ENCODE data around the gene BZW1.
"Not testable (repeated sequence)": the region's sequence is repeated elsewhere in the genome, so short reads cannot be mapped to it uniquely, and the experiment has no call there.

BZW1 gene

DNA sequence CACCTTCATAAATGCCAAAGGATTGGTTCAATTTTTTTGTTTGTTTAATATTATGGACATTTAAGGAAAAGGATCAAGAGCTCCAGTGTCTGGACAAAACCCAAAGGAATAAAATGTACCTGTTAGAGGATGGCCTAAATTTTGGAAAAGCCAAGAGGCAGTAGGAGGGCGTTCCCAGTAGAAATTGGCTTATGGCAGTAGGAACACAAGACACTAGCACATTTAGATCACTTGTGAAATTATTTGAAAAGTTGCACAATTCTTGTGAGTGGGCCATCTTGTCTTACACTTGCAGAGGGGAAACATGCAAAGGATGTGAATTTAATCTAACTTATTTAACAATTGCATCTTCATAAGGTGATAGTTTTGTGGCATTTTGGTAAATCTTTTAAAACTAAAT is 3.2 kb downstream of the BZW1 start:
- TF ChIP-seq ZFX (IDR thresholded peaks at IDR 0.05) = no peak
- TF ChIP-seq, protein P1, sequence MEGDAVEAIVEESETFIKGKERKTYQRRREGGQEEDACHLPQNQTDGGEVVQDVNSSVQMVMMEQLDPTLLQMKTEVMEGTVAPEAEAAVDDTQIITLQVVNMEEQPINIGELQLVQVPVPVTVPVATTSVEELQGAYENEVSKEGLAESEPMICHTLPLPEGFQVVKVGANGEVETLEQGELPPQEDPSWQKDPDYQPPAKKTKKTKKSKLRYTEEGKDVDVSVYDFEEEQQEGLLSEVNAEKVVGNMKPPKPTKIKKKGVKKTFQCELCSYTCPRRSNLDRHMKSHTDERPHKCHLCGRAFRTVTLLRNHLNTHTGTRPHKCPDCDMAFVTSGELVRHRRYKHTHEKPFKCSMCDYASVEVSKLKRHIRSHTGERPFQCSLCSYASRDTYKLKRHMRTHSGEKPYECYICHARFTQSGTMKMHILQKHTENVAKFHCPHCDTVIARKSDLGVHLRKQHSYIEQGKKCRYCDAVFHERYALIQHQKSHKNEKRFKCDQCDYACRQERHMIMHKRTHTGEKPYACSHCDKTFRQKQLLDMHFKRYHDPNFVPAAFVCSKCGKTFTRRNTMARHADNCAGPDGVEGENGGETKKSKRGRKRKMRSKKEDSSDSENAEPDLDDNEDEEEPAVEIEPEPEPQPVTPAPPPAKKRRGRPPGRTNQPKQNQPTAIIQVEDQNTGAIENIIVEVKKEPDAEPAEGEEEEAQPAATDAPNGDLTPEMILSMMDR (conservative IDR thresholded peaks at IDR 0.05) = no peak
- H3K27ac ChIP-seq = no peak overlapping the region

DNA sequence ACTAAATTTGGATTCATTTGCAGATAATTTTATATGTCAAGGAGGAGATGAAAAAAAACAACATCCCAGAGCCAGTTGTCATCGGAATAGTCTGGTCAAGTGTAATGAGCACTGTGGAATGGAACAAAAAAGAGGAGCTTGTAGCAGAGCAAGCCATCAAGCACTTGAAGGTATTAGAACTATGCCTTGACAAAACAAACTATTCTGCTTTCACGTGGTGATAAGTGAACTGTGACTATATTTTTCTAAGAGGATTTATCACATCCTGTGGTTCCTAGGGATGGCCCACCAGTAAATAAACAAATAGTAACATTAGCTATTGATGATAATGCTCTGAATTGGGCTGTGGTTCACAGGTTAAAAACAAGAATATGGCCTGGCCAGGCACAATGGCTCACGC is 7.0 kb downstream of the BZW1 start:
- H3K27ac ChIP-seq = not testable (repeated sequence)

DNA sequence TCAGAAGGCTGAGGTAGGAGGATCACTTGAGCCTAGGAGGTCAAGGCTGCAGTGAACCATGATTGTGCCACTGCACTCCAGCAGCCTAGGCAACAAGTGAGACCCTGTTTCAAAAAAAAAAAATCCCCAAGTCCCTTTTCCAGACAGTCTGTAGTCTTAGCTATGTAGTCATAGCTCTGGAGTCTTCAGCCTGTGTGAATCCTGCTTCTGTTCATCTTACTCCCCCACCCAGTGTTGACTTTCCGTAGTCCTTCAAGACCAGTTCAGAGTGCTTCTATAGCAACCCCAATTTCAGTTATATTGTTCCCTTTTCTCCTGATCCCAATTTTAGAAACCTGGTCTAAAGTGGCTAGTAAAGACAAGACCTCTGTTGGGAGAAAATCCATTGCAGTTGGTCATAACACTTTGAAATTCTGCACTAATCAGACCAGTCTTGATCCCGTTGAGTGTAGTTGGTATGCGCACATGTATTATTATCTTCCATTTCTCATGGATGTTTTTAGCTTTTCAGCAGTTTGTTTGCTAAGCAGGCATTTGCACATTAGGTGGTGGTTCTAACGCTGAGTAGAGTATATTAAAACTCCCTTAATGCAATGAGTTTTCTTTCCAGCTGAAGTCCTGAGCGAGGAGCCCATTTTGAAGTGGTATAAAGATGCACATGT is 9.0 kb downstream of the BZW1 start:
- no peak overlapping the region for H3K27ac ChIP-seq
- TF ChIP-seq, protein P1 (conservative IDR thresholded peaks at IDR 0.05) = no peak
- TF ChIP-seq ZFX (IDR thresholded peaks at IDR 0.05) = no peak

DNA sequence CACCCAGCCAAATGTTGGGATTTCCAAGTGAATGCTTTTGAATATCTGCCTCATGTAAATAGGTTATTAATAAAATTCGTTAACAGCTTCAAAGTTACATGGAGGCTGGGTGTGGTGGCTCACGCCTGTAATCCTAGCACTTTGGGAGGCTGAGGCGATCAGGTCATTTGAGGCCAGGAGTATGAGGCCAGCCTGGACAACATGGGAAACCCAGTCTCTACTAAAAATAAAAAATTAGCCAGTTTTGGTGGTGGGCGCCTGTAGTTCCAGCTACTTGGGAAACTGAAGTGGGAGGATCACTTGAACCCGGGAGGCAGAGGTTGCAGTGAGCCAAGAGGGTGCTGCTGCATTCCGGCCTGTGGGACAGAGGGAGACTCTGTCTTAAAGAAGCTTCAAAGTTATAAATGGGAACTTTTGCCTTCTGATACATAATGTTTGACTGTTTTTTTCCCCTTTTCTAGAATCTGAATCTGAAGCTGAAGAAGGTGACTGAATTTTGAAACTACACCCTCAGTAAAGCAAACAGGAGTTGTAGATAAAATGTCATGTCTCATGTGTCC is 10.1 kb downstream of the BZW1 start:
- no peak for TF ChIP-seq ZFX (IDR thresholded peaks at IDR 0.05)
- TF ChIP-seq, protein P1 (conservative IDR thresholded peaks at IDR 0.05) = no peak
- H3K27ac ChIP-seq = no peak overlapping the region

GRCh38 chr2:200828104-200828503 is 16.4 kb downstream of the BZW1 start:
- H3K27ac ChIP-seq = no peak overlapping the region
- TF ChIP-seq, protein P1 (conservative IDR thresholded peaks at IDR 0.05) = no peak
- TF ChIP-seq ZFX (IDR thresholded peaks at IDR 0.05) = no peak

- no peak overlapping the region for H3K27ac ChIP-seq
- TF ChIP-seq ZFX (IDR thresholded peaks at IDR 0.05) = no peak
- TF ChIP-seq, protein P1 (conservative IDR thresholded peaks at IDR 0.05) = no peak
Observed at GRCh38 chr2:200828572-200829257, 17.0 kb downstream of the BZW1 start.

DNA sequence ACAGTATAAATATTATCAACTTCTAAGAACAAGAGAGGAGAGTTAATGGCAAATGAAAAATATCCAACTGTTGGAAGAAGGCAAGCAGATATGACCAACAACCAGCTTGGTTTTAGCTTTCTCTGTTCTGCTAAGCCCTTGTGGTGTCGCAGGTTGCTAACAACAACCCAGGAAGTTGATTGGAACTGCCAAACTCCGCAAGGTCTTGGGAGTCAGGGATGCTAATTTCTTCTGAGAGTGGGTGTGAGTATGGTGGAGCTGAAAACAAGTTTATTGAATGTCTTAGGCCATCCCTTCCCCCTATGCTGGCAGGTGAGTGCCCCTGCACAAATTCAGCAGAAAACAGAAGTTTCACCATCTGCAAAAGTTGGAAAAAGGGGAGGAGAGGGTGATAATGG is 17.5 kb downstream of the BZW1 start:
- TF ChIP-seq, protein P1 (conservative IDR thresholded peaks at IDR 0.05) = no peak
- TF ChIP-seq ZFX (IDR thresholded peaks at IDR 0.05) = no peak
- no peak overlapping the region for H3K27ac ChIP-seq

Data from C4-2B (cell line).